ENCODE measurements around the gene SGSM1. TPM values are rescaled to one million over a fixed set of nuclear protein-coding genes. Genes with fewer than 3 reads are reported as not detected.

SGSM1 gene
- total RNA-seq, 4 donors from 2014 or later = 1.7 to 6.3 (median 3.7) TPM

DNA sequence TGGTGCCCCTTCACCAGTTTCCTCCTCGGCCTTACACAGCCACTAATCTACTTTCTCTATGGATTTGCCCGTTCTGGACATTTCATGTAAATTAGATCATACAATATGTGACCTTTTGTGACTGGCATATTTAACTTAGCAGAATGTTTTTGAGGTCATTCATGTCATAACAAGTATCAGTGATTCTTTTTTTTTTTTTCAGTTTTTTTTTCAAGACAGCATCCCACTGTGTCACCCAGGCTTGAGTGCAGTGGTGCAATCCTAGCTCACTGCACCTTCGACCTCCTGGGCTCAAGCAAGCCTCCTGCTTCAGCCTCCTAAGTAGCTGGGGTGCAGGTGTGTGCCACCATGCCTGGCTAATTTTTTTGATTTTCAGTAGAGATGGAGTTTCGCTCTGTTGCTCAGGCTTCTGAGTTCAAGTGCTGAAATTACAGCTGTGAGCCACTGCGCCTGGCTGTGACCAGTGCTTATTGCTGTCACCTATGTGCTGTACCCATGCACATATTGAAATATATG, 169.2 kb downstream of the SGSM1 start:
- DNase-seq (ENCODE audit: low spot score in 2 of 2) = no peak
- Histone ChIP-seq H3K9me3 (no peaks in the 10 kb centered on the region), H3K36me3 (no peaks in the 10 kb centered on the region), H3K27me3 (no peaks in the 10 kb centered on the region), H3K27ac (peak overlapping the region; percentile 96), H3K4me1 (peaks cover 57% of the 10 kb centered on the region), H3K4me3 (no peak overlapping the region)
- TF ChIP-seq POLR2AphosphoS5 (IDR thresholded peaks at IDR 0.05) = no peak
- TF ChIP-seq, protein P1, sequence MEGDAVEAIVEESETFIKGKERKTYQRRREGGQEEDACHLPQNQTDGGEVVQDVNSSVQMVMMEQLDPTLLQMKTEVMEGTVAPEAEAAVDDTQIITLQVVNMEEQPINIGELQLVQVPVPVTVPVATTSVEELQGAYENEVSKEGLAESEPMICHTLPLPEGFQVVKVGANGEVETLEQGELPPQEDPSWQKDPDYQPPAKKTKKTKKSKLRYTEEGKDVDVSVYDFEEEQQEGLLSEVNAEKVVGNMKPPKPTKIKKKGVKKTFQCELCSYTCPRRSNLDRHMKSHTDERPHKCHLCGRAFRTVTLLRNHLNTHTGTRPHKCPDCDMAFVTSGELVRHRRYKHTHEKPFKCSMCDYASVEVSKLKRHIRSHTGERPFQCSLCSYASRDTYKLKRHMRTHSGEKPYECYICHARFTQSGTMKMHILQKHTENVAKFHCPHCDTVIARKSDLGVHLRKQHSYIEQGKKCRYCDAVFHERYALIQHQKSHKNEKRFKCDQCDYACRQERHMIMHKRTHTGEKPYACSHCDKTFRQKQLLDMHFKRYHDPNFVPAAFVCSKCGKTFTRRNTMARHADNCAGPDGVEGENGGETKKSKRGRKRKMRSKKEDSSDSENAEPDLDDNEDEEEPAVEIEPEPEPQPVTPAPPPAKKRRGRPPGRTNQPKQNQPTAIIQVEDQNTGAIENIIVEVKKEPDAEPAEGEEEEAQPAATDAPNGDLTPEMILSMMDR (IDR thresholded peaks at IDR 0.05) = no peak
- TF ChIP-seq EP300 (IDR thresholded peaks at IDR 0.05) = no peak
- no peak for TF ChIP-seq POLR2A (IDR thresholded peaks at IDR 0.05)
- WGBS = 76% methylated on average over 5 of the region's 5 CpGs

DNA sequence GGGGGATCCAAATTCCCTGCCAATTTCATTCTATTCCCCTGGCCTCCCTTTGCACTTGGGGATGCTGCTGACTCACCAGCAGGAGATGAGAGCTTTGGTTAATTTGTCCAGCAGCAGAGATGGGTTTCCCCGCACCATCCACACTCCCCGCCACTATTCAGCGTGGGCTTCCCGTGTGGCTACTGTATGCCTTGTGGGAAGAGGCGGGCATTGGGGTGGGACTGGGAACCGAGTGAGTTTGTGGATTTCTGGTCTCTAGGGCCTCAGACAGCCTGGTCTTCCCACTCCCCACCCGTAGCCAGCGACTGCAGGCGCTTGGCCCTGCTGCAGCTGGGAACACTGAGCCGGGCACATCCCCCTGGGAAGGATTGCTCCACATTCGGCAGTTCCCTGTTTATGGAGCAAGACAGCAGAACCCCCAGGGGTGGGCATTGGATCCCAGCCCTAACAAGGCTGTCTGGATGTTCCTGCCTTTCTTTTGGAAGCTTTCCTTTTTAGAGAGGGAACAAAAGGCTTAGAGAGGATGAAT, 169.9 kb downstream of the SGSM1 start:
- H3K4me3 ChIP-seq = peak overlapping the region; percentile 24
- peak; percentile 80 to 89 for DNase-seq (ENCODE audit: low spot score in 2 of 2)
- TF ChIP-seq POLR2AphosphoS5 (IDR thresholded peaks at IDR 0.05) = peak in 1 of 3 donors; percentile 56
- TF ChIP-seq, protein P1 (IDR thresholded peaks at IDR 0.05) = no peak
- no peaks in the 10 kb centered on the region for H3K36me3 ChIP-seq
- no peaks in the 10 kb centered on the region for H3K9me3 ChIP-seq
- peaks cover 55% of the 10 kb centered on the region for H3K4me1 ChIP-seq
- H3K27me3 ChIP-seq = no peaks in the 10 kb centered on the region
- H3K27ac ChIP-seq = peak overlapping the region; percentile 96
- 42% methylated on average over 4 of the region's 11 CpGs for WGBS

DNA sequence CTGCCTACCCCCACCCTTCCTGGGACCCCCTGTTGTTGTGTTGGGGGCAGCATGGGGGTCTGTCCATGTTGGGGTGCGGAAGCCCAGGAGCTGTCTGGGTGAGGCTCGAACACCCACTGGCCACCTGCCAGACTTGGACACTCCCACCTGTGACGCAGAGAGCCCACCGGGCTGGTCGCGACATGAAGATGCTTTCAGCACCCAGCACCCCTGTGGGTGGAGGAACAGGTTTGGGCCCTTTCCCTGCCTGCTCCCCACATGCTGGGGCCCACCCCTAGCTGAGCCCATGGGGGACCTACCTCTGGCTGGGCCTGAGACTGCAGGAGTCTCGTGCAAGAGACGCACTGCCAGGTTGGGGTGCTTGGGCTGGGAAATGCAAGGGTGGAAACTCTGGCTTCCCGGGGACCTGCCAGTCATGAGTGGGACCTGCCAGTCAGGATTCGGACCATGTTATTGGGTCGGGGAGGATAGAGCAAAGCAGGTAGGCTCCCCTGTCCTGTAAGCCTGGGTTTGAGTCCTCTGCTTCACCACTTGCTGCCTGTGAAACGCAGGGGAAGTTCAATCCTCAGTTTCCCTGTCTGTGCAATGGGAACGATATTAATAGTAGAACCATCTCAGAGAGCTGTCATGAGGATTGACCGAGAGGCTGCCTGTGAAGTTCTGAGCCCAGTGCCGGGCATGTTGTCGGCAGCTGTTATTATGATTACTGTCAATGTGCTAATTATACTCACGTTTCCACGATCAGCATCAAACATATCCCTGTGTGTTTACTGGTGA, 170.6 kb downstream of the SGSM1 start:
- DNase-seq (ENCODE audit: low spot score in 2 of 2) = peak in 1 of 2 donors; percentile 85
- Histone ChIP-seq H3K27ac (peak overlapping the region; percentile 96), H3K9me3 (no peaks in the 10 kb centered on the region), H3K4me1 (peaks cover 57% of the 10 kb centered on the region), H3K27me3 (no peaks in the 10 kb centered on the region), H3K36me3 (no peaks in the 10 kb centered on the region), H3K4me3 (peak overlapping the region; percentile 24)
- TF ChIP-seq POLR2AphosphoS5 (IDR thresholded peaks at IDR 0.05) (no peak), EP300 (IDR thresholded peaks at IDR 0.05) (no peak), POLR2A (IDR thresholded peaks at IDR 0.05) (no peak)
- WGBS = 44% methylated on average over 17 of the region's 18 CpGs

Other genes with a start within 250 kb of the SGSM1 start
- gene LRRC75B, start 213.1 kb upstream of the SGSM1 start, total RNA-seq = 10 to 100 TPM; 10.9 to 24.4 (median 14.0) TPM
- 1 to 10 TPM; 1.7 to 9.1 (median 5.6) TPM for gene GGT1, start 203.0 kb upstream of the SGSM1 start, total RNA-seq
- gene PIWIL3, start 31.5 kb upstream of the SGSM1 start, total RNA-seq = not detected
- 1 to 10 TPM in 3 of 4 donors, not detected in 1; 1.6 to 4.7 (median 4.7) TPM for gene LHFPL7, start 140.5 kb downstream of the SGSM1 start, total RNA-seq
- 100 to 1,000 TPM in 2 of 4 donors, 10 to 100 TPM in 2; 74.4 to 116 (median 97.0) TPM for gene KIAA1671, start 146.5 kb downstream of the SGSM1 start, total RNA-seq

All from suprapubic skin (tissue), 4 donors.